Vagina (tissue), 2 donors: ENCODE data around the gene SAMD4A. TPM values are rescaled to one million over a fixed set of nuclear protein-coding genes. Genes with fewer than 3 reads are reported as not detected.

ENCODE experiments used
- DNase-seq, 2 donors: peaks; one replicate each; pipeline ENCODE4 v3.0.0-alpha.2; 2017; ENCODE audit errors: extremely low spot score in 2 of 2
- H3K27ac ChIP-seq: fragments of 200-600 bp; sonication (generic); one replicate; pipeline ENCODE4 v1.5.1; 2019
- H3K27me3 ChIP-seq: fragments of 200-600 bp; sonication (generic); one replicate; pipeline ENCODE4 v1.5.1; 2019
- H3K36me3 ChIP-seq, 2 donors: fragments of 200-600 bp; sonication (generic); one replicate each; pipeline ENCODE4 v1.5.1; 2017 to 2019
- H3K4me1 ChIP-seq: fragments of 200-600 bp; sonication (generic); one replicate; pipeline ENCODE4 v1.5.1; 2019
- H3K4me3 ChIP-seq, 2 donors: fragments of 200-600 bp; sonication (generic); 1 replicate in 1 of 2; 2 replicates in 1 of 2; pipeline ENCODE4 v1.5.1; 2016 to 2019
- H3K9me3 ChIP-seq: fragments of 200-600 bp; sonication (generic); one replicate; pipeline ENCODE4 v1.5.1; 2019
- CTCF ChIP-seq, 3 experiments: fragments of 450-650 bp in 2 of 3; fragments of 200-600 bp in 1 of 3; sonication (generic) in 1 of 3; IDR thresholded peaks; one replicate each; pipeline ENCODE4 v1.5.1; 2017 to 2019; ENCODE audit warnings: antibody characterized with exemption in 3 of 3, mild to moderate bottlenecking in 2 of 3, moderate library complexity in 2 of 3
- POLR2A ChIP-seq, 2 donors: fragments of 450-650 bp; IDR thresholded peaks; one replicate each; pipeline ENCODE4 v1.6.1; 2017; ENCODE audit warnings: antibody characterized with exemption in 2 of 2, mild to moderate bottlenecking in 2 of 2, moderate library complexity in 2 of 2
- POLR2AphosphoS5 ChIP-seq, 2 donors: sonication (generic); formaldehyde crosslinking; IDR thresholded peaks; one replicate each; pipeline ENCODE4 v1.9.0; 2017; ENCODE audit warnings: antibody characterized with exemption in 2 of 2, mild to moderate bottlenecking in 2 of 2, low read depth in 1 of 2; ENCODE audit not compliant: insufficient read depth in 1 of 2
- intact Hi-C: fragments of 100-400 bp; cut with DNase I; formaldehyde crosslinking; loops from one replicate; pipeline ENCODE4 v1.15.1; 2023
- total RNA-seq: library from RNA; depleted of rRNA; stranded (reverse); fragments of >200 nt; gene quantifications from one replicate; pipeline ENCODE4 v1.2.3, GENCODE V29; 2016

Gene SAMD4A
- total RNA-seq, 1 donor from 2014 or later, result 43.0 TPM

- peak overlapping the region; percentile 99 for H3K27ac ChIP-seq
- TF ChIP-seq POLR2AphosphoS5 (IDR thresholded peaks at IDR 0.05; ENCODE audit: insufficient read depth in 1 of 2, low read depth in 1 of 2), result peak in 1 of 2 donors; percentile 54
- TF ChIP-seq POLR2A (IDR thresholded peaks at IDR 0.05), result no peak
- peaks cover 0 to 8% of the 10 kb centered on the region in 2 donors for H3K36me3 ChIP-seq
- H3K9me3 ChIP-seq, result no peaks in the 10 kb centered on the region
- H3K4me1 ChIP-seq, result peaks cover 39% of the 10 kb centered on the region
- peak overlapping the region; percentile 40 to 75 for H3K4me3 ChIP-seq
- intact Hi-C loops, result no loop called here
- no peaks in the 10 kb centered on the region for H3K27me3 ChIP-seq
- DNase-seq, result no peak
These were observed 2.1 kb downstream of the SAMD4A start for GRCh38 chr14:54568821-54569595.

- Histone ChIP-seq H3K9me3 (no peaks in the 10 kb centered on the region), H3K4me1 (peaks cover 33% of the 10 kb centered on the region), H3K27me3 (no peaks in the 10 kb centered on the region), H3K36me3 (peaks cover 0 to 8% of the 10 kb centered on the region in 2 donors), H3K27ac (peak overlapping the region; percentile 99), H3K4me3 (no peak overlapping the region)
- no peak for TF ChIP-seq POLR2AphosphoS5 (IDR thresholded peaks at IDR 0.05; ENCODE audit: insufficient read depth in 1 of 2, low read depth in 1 of 2)
- TF ChIP-seq CTCF (IDR thresholded peaks at IDR 0.05), result no peak
- no peak for TF ChIP-seq POLR2A (IDR thresholded peaks at IDR 0.05)
- intact Hi-C loops, result no loop called here
- DNase-seq, result no peak
These were observed 3.1 kb downstream of the SAMD4A start for GRCh38 chr14:54570047-54570446.

- H3K27ac ChIP-seq, result peak overlapping the region; percentile 99
- H3K27me3 ChIP-seq, result no peaks in the 10 kb centered on the region
- intact Hi-C loops, result no loop called here
- peaks cover 0 to 8% of the 10 kb centered on the region in 2 donors for H3K36me3 ChIP-seq
- no peak for DNase-seq
- H3K9me3 ChIP-seq, result no peaks in the 10 kb centered on the region
- H3K4me3 ChIP-seq, result no peak overlapping the region
- TF ChIP-seq POLR2AphosphoS5 (IDR thresholded peaks at IDR 0.05; ENCODE audit: insufficient read depth in 1 of 2, low read depth in 1 of 2) (peak in 1 of 2 donors; percentile 56), POLR2A (IDR thresholded peaks at IDR 0.05) (no peak)
- peaks cover 35% of the 10 kb centered on the region for H3K4me1 ChIP-seq
These were observed 3.9 kb downstream of the SAMD4A start for GRCh38 chr14:54570631-54571415.

GRCh38 chr14:54572316-54572715 is 5.4 kb downstream of the SAMD4A start:
- no peak for DNase-seq
- peaks cover 46% of the 10 kb centered on the region for H3K4me1 ChIP-seq
- TF ChIP-seq POLR2A (IDR thresholded peaks at IDR 0.05), result no peak
- TF ChIP-seq POLR2AphosphoS5 (IDR thresholded peaks at IDR 0.05; ENCODE audit: insufficient read depth in 1 of 2, low read depth in 1 of 2), result no peak
- peak in 1 of 3 experiments; percentile 16 for TF ChIP-seq CTCF (IDR thresholded peaks at IDR 0.05)
- H3K27ac ChIP-seq, result no peak overlapping the region
- no peaks in the 10 kb centered on the region for H3K27me3 ChIP-seq
- no peaks in the 10 kb centered on the region for H3K9me3 ChIP-seq
- intact Hi-C loops, result no loop called here
- no peak overlapping the region for H3K4me3 ChIP-seq
- H3K36me3 ChIP-seq, result peaks cover 0 to 8% of the 10 kb centered on the region in 2 donors

GRCh38 chr14:54574528-54574927 is 7.6 kb downstream of the SAMD4A start:
- no peaks in the 10 kb centered on the region for H3K9me3 ChIP-seq
- intact Hi-C loops, result no loop called here

More at GRCh38 chr14:54574528-54574927, 7.6 kb downstream of the SAMD4A start:
- DNase-seq, result no peak
- H3K4me3 ChIP-seq, result no peak overlapping the region
- no peaks in the 10 kb centered on the region for H3K27me3 ChIP-seq
- H3K36me3 ChIP-seq, result peaks cover 0 to 8% of the 10 kb centered on the region in 2 donors
- TF ChIP-seq POLR2AphosphoS5 (IDR thresholded peaks at IDR 0.05; ENCODE audit: insufficient read depth in 1 of 2, low read depth in 1 of 2) (no peak), CTCF (IDR thresholded peaks at IDR 0.05) (no peak), POLR2A (IDR thresholded peaks at IDR 0.05) (no peak)
- peaks cover 36% of the 10 kb centered on the region for H3K4me1 ChIP-seq
- no peak overlapping the region for H3K27ac ChIP-seq
